ENCODE results near the gene AKAP8L. TPM values are rescaled to one million over a fixed set of nuclear protein-coding genes. Genes with fewer than 3 reads are reported as not detected.
"Not testable (repeated sequence)": the region's sequence is repeated elsewhere in the genome, so short reads cannot be mapped to it uniquely, and the experiment has no call there.

The AKAP8L gene
- total and polyA plus RNA-seq, 4 donors = 16.4 to 67.1 (median 42.9) TPM

DNA sequence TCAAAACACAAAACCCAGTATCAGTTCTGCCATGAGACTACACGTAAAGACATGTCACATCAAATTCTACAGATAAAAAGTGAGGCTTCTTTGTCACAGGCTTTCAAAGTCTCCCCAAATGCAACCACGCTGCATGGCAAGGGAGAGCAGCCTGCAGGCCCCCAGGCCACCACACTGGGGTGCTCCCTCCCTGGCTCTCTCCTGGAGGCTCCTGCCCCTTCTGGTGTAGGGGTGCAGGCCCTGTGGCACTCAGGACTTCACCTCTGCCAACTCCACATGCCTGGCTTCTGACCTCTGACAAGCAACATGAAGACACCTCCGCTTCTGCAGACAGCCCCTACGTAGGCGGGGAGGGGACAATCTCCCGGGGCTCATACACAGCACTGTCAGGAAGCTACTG, 53.5 kb downstream of the AKAP8L start:
- H3K27ac ChIP-seq (ENCODE audit: low read depth in 1 of 2, low read length in 2 of 2) = no peak overlapping the region
- no peaks in the 10 kb centered on the region for H3K9me3 ChIP-seq (ENCODE audit: control insufficient read depth in 4 of 4, low read length in 3 of 4)
- H3K27me3 ChIP-seq (ENCODE audit: control insufficient read depth in 4 of 4, insufficient read depth in 4 of 4, low read length in 3 of 4) = no peaks in the 10 kb centered on the region
- peaks cover 19 to 60% (median 35%) of the 10 kb centered on the region in 4 donors for H3K36me3 ChIP-seq (ENCODE audit: control insufficient read depth in 4 of 4, insufficient read depth in 3 of 4, low read depth in 1 of 4, low read length in 3 of 4)
- peaks cover under 1 to 20% (median 11%) of the 10 kb centered on the region in 4 donors for H3K4me1 ChIP-seq (ENCODE audit: control insufficient read depth in 4 of 4, insufficient read depth in 4 of 4, low read length in 3 of 4)
- H3K4me3 ChIP-seq (ENCODE audit: low read depth in 1 of 3, low read length in 3 of 3) = no peak overlapping the region
- no peak for DNase-seq (ENCODE audit: low spot score)
- 95% methylated on average over 6 of the region's 6 CpGs for WGBS
- no peak overlapping the region for H3K9ac ChIP-seq (ENCODE audit: low read depth in 1 of 2, low read length in 2 of 2)
- TF ChIP-seq HNF4A (conservative IDR thresholded peaks at IDR 0.05) = no peak
- TF ChIP-seq, protein P1, sequence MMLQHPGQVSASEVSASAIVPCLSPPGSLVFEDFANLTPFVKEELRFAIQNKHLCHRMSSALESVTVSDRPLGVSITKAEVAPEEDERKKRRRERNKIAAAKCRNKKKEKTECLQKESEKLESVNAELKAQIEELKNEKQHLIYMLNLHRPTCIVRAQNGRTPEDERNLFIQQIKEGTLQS (IDR thresholded peaks at IDR 0.05) = no peak
- TF ChIP-seq RXRA (IDR thresholded peaks at IDR 0.05) = no peak
- no peak for TF ChIP-seq NR2F2 (IDR thresholded peaks at IDR 0.05)
- TF ChIP-seq, protein P2, sequence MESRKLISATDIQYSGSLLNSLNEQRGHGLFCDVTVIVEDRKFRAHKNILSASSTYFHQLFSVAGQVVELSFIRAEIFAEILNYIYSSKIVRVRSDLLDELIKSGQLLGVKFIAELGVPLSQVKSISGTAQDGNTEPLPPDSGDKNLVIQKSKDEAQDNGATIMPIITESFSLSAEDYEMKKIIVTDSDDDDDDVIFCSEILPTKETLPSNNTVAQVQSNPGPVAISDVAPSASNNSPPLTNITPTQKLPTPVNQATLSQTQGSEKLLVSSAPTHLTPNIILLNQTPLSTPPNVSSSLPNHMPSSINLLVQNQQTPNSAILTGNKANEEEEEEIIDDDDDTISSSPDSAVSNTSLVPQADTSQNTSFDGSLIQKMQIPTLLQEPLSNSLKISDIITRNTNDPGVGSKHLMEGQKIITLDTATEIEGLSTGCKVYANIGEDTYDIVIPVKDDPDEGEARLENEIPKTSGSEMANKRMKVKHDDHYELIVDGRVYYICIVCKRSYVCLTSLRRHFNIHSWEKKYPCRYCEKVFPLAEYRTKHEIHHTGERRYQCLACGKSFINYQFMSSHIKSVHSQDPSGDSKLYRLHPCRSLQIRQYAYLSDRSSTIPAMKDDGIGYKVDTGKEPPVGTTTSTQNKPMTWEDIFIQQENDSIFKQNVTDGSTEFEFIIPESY (IDR thresholded peaks at IDR 0.05) = no peak
- no peak for TF ChIP-seq HNF4G (IDR thresholded peaks at IDR 0.05)
- TF ChIP-seq JUND (IDR thresholded peaks at IDR 0.05) = no peak

DNA sequence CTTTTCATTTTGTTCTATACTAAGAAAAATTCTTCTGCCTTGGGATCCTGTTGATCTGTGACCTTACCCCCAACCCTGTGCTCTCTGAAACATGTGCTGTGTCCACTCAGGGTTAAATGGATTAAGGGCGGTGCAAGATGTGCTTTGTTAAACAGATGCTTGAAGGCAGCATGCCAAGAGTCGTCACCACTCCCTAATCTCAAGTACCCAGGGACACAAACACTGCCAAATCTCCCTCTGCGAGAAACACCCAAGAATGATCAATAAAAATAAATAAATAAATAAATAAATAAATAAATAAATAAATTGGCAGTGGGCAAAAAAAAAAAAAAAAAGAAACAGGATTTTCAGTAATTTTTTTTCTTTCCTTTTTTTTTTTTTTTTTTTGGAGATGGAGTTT, 55.0 kb downstream of the AKAP8L start:
- H3K27ac ChIP-seq (ENCODE audit: low read depth in 1 of 2, low read length in 2 of 2); H3K27me3 ChIP-seq (ENCODE audit: control insufficient read depth in 4 of 4, insufficient read depth in 4 of 4, low read length in 3 of 4); H3K9me3 ChIP-seq (ENCODE audit: control insufficient read depth in 4 of 4, low read length in 3 of 4); H3K9ac ChIP-seq (ENCODE audit: low read depth in 1 of 2, low read length in 2 of 2); DNase-seq (ENCODE audit: low spot score); H3K4me3 ChIP-seq (ENCODE audit: low read depth in 1 of 3, low read length in 3 of 3): not testable (repeated sequence)
- Histone ChIP-seq H3K4me1 (ENCODE audit: control insufficient read depth in 4 of 4, insufficient read depth in 4 of 4, low read length in 3 of 4) (peaks cover 3 to 33% (median 23%) of the 10 kb centered on the region in 4 donors), H3K36me3 (ENCODE audit: control insufficient read depth in 4 of 4, insufficient read depth in 3 of 4, low read depth in 1 of 4, low read length in 3 of 4) (peaks cover 17 to 51% (median 32%) of the 10 kb centered on the region in 4 donors)
- WGBS = 54% methylated on average over 3 of the region's 3 CpGs

DNA sequence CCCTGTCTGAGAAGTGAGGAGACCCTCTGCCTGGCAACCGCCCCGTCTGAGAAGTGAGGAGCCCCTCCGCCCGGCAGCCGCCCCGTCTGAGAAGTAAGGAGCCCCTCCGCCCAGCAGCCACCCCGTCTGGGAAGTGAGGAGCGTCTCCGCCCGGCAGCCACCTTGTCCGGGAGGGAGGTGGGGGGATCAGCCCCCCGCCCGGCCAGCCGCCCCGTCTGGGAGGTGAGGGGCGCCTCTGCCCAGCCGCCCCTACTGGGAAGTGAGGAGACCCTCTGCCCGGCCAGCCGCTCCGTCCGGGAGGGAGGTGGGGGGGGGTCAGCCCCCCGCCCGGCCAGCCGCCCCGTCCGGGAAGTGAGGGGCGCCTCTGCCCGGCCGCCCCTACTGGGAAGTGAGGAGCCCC, 55.7 kb downstream of the AKAP8L start:
- DNase-seq (ENCODE audit: low spot score); H3K9ac ChIP-seq (ENCODE audit: low read depth in 1 of 2, low read length in 2 of 2); H3K4me3 ChIP-seq (ENCODE audit: low read depth in 1 of 3, low read length in 3 of 3); H3K27ac ChIP-seq (ENCODE audit: low read depth in 1 of 2, low read length in 2 of 2); H3K27me3 ChIP-seq (ENCODE audit: control insufficient read depth in 4 of 4, insufficient read depth in 4 of 4, low read length in 3 of 4); H3K9me3 ChIP-seq (ENCODE audit: control insufficient read depth in 4 of 4, low read length in 3 of 4): not testable (repeated sequence)
- Histone ChIP-seq H3K4me1 (ENCODE audit: control insufficient read depth in 4 of 4, insufficient read depth in 4 of 4, low read length in 3 of 4) (peaks cover 3 to 34% (median 31%) of the 10 kb centered on the region in 4 donors), H3K36me3 (ENCODE audit: control insufficient read depth in 4 of 4, insufficient read depth in 3 of 4, low read depth in 1 of 4, low read length in 3 of 4) (peaks cover 16 to 48% (median 33%) of the 10 kb centered on the region in 4 donors)
- WGBS = 99% methylated on average over 30 of the region's 30 CpGs

DNA sequence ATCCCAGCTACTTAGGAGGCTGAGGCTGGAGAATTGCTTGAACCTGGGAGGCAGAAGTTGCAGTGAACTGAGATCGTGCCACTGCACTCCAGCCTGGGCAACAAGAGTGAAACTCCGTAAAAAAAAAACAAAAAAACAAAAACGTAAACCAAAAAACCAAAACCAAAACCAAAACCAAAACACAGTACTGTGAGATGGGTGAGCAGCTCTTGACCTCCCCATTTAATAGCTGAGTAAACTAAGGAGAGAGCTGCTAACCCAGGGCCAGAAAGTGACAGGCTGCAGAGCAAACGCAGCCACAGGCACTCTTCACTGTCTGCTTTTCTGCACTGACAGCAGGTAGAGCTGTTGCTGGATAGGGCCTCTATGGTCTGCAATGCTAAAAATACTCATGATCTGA, 58.8 kb downstream of the AKAP8L start:
- Histone ChIP-seq H3K27ac (ENCODE audit: low read depth in 1 of 2, low read length in 2 of 2) (peak overlapping the region in 1 of 2 donors; percentile 42), H3K36me3 (ENCODE audit: control insufficient read depth in 4 of 4, insufficient read depth in 3 of 4, low read depth in 1 of 4, low read length in 3 of 4) (peaks cover 13 to 40% (median 23%) of the 10 kb centered on the region in 4 donors), H3K4me1 (ENCODE audit: control insufficient read depth in 4 of 4, insufficient read depth in 4 of 4, low read length in 3 of 4) (peaks cover 6 to 37% (median 35%) of the 10 kb centered on the region in 4 donors)
- 24% methylated on average over 4 of the region's 4 CpGs for WGBS
- H3K9ac ChIP-seq (ENCODE audit: low read depth in 1 of 2, low read length in 2 of 2); H3K9me3 ChIP-seq (ENCODE audit: control insufficient read depth in 4 of 4, low read length in 3 of 4); H3K4me3 ChIP-seq (ENCODE audit: low read depth in 1 of 3, low read length in 3 of 3); DNase-seq (ENCODE audit: low spot score); H3K27me3 ChIP-seq (ENCODE audit: control insufficient read depth in 4 of 4, insufficient read depth in 4 of 4, low read length in 3 of 4): not testable (repeated sequence)
